ENCODE data around the gene PIK3CD.

DNA sequence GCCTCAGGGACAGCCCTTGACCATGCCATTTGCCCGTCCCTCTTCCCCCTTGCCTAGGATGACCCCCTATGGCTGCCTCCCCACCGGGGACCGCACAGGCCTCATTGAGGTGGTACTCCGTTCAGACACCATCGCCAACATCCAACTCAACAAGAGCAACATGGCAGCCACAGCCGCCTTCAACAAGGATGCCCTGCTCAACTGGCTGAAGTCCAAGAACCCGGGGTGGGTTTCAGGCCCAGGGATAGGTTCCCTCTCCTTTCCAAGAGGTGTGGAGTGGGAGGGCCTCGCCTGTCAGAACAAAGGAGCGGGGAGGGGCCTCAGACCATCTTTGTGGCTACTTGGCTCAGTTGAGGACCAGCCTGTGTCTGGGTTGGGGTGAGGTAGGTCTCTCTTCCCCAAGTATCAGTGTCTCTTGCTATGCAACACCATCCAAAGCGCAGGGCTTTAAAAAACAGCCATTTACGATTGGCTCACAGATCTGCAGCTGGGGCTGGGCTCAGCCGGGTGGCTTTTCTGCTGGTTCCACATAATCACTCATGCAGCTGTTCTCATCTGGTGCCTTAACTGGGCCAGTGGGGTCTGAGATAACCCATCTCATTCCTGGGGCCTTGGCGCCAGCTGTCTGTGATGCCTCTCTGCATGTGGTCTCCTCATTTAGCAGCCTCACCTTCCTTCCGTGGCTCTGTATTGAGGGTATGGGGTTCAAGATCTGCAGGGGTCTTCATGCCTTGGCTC lies 71.7 kb downstream of the PIK3CD start:
- TF ChIP-seq CTCF (IDR thresholded peaks at IDR 0.05; ENCODE audit: poor library complexity), result no peak
- no peak for TF ChIP-seq EZH2phosphoT487 (IDR thresholded peaks at IDR 0.05; ENCODE audit: low read depth, severe bottlenecking, unreplicated experiment)
